Breast epithelium (tissue), 4 donors: ENCODE measurements around the gene LINS1. TPM values are rescaled to one million over a fixed set of nuclear protein-coding genes. Genes with fewer than 3 reads are reported as not detected.

Experiments used
- DNase-seq, 2 donors: peaks; one replicate each; pipeline ENCODE4 v3.0.0-alpha.2; 2019; ENCODE audit warnings: low spot score in 2 of 2
- H3K27ac ChIP-seq, 2 donors: fragments of 200-600 bp; sonication (generic) in 1 of 2; one replicate each; pipeline ENCODE4 v1.5.1; 2016 to 2019; ENCODE audit warnings: mild to moderate bottlenecking in 1 of 2
- H3K27me3 ChIP-seq, 2 donors: fragments of 200-600 bp; sonication (generic) in 1 of 2; one replicate each; pipeline versions ENCODE4 v1.5.1 to v1.6.0; 2017 to 2019; ENCODE audit warnings: control low read depth in 1 of 2, mild to moderate bottlenecking in 1 of 2
- H3K36me3 ChIP-seq: fragments of 200-600 bp; one replicate; pipeline ENCODE4 v1.5.1; 2019
- H3K4me1 ChIP-seq, 2 donors: fragments of 200-600 bp; sonication (generic); one replicate each; pipeline ENCODE4 v1.5.1; 2016 to 2019; ENCODE audit warnings: control low read depth in 1 of 2
- H3K4me3 ChIP-seq, 3 donors: fragments of 200-600 bp; sonication (generic); 1 replicate in 2 of 3; 2 replicates in 1 of 3; pipeline ENCODE4 v1.5.1; 2016 to 2019; ENCODE audit warnings: mild to moderate bottlenecking in 3 of 3, moderate library complexity in 2 of 3
- H3K9me3 ChIP-seq, 2 donors: fragments of 200-600 bp; sonication (generic) in 1 of 2; one replicate each; pipeline ENCODE4 v1.5.1; 2016 to 2019; ENCODE audit warnings: control low read depth in 1 of 2
- POLR2A ChIP-seq: fragments of 450-650 bp; IDR thresholded peaks from one replicate; pipeline ENCODE4 v1.6.1; 2016; ENCODE audit warnings: antibody characterized with exemption, mild to moderate bottlenecking, moderate library complexity
- POLR2AphosphoS5 ChIP-seq, 3 donors: sonication (generic); formaldehyde crosslinking; IDR thresholded peaks; one replicate each; pipeline ENCODE4 v1.6.1; 2017; ENCODE audit warnings: antibody characterized with exemption in 3 of 3
- intact Hi-C: fragments of 100-400 bp; cut with DNase I; formaldehyde crosslinking; loops from one replicate; pipeline ENCODE4 v1.15.1; 2023; ENCODE audit warnings: low total_unique reads
- total RNA-seq, 3 donors: library from RNA; depleted of rRNA; stranded (reverse); fragments of >200 nt; gene quantifications; one replicate each; pipeline ENCODE4 v1.1.0, GENCODE V29; 2016
- TF ChIP-seq, protein P1 (sequence below), 3 donors: fragments of 450-650 bp; IDR thresholded peaks; one replicate each; pipeline ENCODE4 v1.5.1; 2016 to 2017; ENCODE audit warnings: antibody characterized with exemption in 3 of 3, mild to moderate bottlenecking in 3 of 3, moderate library complexity in 3 of 3

Gene LINS1
- total RNA-seq, 3 donors from 2014 or later: 16.3 to 70.4 (median 31.5) TPM

DNA sequence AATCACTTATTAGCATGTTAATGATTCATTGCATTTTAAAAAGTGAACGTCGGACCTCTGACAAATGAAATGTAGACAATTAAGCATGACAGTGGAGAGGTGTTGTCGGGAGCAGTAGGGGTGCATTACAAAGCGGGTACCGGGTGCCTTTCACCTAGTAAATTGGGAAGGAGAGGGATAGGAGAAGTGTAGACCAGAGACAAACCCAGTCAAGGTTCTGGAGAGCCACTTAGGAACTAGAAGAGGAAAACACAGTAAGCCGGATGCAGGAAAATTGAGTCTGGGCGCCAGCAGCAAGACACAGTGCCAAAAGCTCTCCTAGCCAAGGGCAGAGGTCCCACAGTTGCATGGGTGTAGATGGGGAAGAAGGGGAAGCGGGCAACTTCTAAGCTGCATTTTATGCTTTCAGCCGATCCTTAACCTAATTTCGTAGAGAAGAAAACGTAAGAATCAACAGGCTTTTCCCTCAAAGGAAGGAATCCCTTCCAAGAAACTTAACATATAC lies 70.1 kb downstream of the LINS1 start:
- H3K36me3 ChIP-seq: no peaks in the 10 kb centered on the region
- H3K9me3 ChIP-seq: no peaks in the 10 kb centered on the region
- no peak for DNase-seq
- intact Hi-C loops: no loop called here
- no peak overlapping the region for H3K4me3 ChIP-seq
- H3K4me1 ChIP-seq: no peaks in the 10 kb centered on the region
- TF ChIP-seq POLR2A (no peak), POLR2AphosphoS5 (IDR thresholded peaks at IDR 0.05) (no peak)
- TF ChIP-seq, protein P1, sequence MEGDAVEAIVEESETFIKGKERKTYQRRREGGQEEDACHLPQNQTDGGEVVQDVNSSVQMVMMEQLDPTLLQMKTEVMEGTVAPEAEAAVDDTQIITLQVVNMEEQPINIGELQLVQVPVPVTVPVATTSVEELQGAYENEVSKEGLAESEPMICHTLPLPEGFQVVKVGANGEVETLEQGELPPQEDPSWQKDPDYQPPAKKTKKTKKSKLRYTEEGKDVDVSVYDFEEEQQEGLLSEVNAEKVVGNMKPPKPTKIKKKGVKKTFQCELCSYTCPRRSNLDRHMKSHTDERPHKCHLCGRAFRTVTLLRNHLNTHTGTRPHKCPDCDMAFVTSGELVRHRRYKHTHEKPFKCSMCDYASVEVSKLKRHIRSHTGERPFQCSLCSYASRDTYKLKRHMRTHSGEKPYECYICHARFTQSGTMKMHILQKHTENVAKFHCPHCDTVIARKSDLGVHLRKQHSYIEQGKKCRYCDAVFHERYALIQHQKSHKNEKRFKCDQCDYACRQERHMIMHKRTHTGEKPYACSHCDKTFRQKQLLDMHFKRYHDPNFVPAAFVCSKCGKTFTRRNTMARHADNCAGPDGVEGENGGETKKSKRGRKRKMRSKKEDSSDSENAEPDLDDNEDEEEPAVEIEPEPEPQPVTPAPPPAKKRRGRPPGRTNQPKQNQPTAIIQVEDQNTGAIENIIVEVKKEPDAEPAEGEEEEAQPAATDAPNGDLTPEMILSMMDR (IDR thresholded peaks at IDR 0.05): no peak
- H3K27ac ChIP-seq: no peak overlapping the region
- no peaks in the 10 kb centered on the region for H3K27me3 ChIP-seq

DNA sequence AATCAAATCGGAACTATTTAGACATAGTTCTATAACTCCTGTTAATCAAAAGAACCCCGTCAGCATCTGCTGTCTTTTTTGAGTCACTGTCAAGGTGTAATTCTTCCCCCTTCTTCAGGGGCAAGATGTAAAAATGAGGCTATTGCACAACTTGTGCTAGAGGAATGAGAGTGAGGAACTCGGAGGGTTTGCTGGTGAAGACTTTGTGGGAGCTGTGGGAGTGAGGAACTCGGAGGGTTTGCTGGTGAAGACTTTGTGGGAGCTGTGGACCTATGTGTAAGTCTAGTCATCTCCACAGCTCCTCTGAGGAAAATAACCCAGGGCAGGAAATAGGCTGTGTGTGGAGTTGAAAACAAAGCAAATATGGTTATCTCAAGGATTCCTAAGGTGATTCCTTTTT lies 70.8 kb downstream of the LINS1 start:
- Histone ChIP-seq H3K27ac (no peak overlapping the region), H3K9me3 (no peaks in the 10 kb centered on the region), H3K4me3 (no peak overlapping the region), H3K27me3 (no peaks in the 10 kb centered on the region), H3K4me1 (peaks cover 0 to under 1% of the 10 kb centered on the region in 2 donors), H3K36me3 (no peaks in the 10 kb centered on the region)
- TF ChIP-seq, protein P1 (IDR thresholded peaks at IDR 0.05): no peak
- TF ChIP-seq POLR2AphosphoS5 (IDR thresholded peaks at IDR 0.05): no peak
- TF ChIP-seq POLR2A: no peak
- no peak for DNase-seq
- intact Hi-C loops: no loop called here

DNA sequence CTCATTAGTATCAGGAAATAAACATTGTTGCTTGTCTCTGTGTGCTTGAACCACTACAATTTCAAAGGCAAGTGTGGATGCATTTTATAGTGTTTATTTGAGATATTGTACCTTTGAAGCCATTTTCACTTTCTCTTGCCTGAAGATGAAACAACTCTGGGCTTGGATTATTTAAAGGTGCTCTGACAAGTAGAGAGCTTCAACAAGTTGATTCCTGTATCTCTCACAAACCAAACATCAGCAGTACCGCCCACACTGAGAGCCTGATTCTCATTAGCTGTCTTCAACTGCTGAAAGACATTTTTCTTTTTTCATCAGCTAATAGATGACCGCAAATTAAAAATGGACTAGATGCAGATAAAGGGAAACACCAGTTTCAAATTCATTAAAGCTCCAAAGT lies 72.4 kb downstream of the LINS1 start:
- H3K27me3 ChIP-seq: no peaks in the 10 kb centered on the region
- H3K36me3 ChIP-seq: no peaks in the 10 kb centered on the region
- peak in 1 of 2 donors; percentile 36 for DNase-seq
- intact Hi-C loops: loop anchor here (5.0 kb wide), 1 partner anchor 187 kb away; the partner anchor contains the start of gene ADAMTS17
- peak overlapping the region; percentile 33 to 58 for H3K27ac ChIP-seq
- TF ChIP-seq POLR2AphosphoS5 (IDR thresholded peaks at IDR 0.05) (no peak), POLR2A (no peak)
- TF ChIP-seq, protein P1 (IDR thresholded peaks at IDR 0.05): no peak
- H3K9me3 ChIP-seq: no peaks in the 10 kb centered on the region
- peaks cover 0 to 9% of the 10 kb centered on the region in 2 donors for H3K4me1 ChIP-seq
- peak overlapping the region in 1 of 3 donors; percentile 4 for H3K4me3 ChIP-seq

DNA sequence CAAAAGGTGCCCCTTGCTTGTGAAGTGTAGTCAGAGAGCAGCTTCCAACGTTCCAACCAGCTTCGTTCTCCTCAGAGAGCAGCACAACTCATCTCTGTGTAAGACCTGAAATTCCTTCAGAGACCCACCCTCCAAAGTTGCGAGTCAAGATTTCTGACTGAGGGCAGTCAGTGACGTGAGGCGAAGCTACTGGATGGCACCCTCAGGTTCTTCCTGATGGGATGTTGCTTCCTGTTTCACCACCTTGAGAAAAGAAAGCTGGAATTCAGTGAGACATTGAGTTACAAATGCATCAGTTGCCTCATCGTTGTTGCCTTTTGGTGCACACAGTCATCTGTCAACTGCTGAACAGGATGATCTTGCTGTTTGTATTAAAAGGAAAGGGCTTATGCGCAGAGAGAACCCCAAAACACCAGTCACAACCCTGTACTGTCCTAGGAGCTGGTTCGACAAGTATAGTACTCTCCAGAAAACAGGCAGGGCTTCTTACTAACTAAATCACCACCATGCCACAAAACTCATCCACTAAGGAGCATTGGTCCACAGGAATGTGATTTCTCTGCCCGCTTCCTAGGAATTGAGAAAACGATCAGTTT lies 73.1 kb downstream of the LINS1 start, which contains the start of gene CERS3:
Gene CERS3, minus strand, starts transcription at position 118 of the 596 bp plus-strand sequence. CDS start 27,101 bp downstream, outside the sequence.
- TF ChIP-seq, protein P1 (IDR thresholded peaks at IDR 0.05): no peak
- TF ChIP-seq POLR2AphosphoS5 (IDR thresholded peaks at IDR 0.05): no peak
- TF ChIP-seq POLR2A: no peak
- Histone ChIP-seq H3K4me1 (peaks cover 0 to 9% of the 10 kb centered on the region in 2 donors), H3K4me3 (peak within 1 kb of the TSS in 1 of 3 donors; percentile 4), H3K9me3 (no peaks in the 10 kb centered on the region), H3K36me3 (no peaks in the 10 kb centered on the region), H3K27ac (peak within 1 kb of the TSS; percentile 33 to 58), H3K27me3 (no peaks in the 10 kb centered on the region)
- no peak for DNase-seq
- intact Hi-C loops: loop anchor here (5.0 kb wide), 1 partner anchor 187 kb away; the partner anchor contains the start of gene ADAMTS17

DNA sequence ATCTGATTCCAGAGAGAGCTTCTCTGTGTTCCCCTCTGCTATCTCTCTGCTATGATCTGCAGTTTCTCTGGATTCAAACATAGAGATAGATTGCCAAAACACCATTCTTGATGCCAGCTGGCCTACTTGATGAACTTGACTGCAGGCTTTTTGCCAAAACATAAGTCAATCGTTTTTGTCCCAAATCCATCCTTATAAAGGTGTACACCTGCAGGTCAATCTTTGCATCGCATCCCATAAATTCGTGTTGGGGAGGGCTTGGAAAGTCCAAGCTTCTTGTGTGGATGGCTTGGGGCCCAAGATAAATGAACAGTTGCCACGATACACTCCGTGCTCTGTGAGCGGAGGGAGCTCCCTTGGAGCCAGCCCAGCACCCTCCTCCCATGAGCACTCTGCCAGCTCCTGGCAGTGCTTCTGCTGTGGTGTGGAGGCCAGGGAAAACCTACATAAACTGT lies 75.9 kb downstream of the LINS1 start:
- no peaks in the 10 kb centered on the region for H3K9me3 ChIP-seq
- no peaks in the 10 kb centered on the region for H3K27me3 ChIP-seq
- peak; percentile 76 to 79 for DNase-seq
- TF ChIP-seq POLR2AphosphoS5 (IDR thresholded peaks at IDR 0.05): peak in 1 of 3 donors; percentile 10
- TF ChIP-seq, protein P1 (IDR thresholded peaks at IDR 0.05): peak in 1 of 3 donors; percentile 12
- TF ChIP-seq POLR2A: no peak
- peak overlapping the region; percentile 39 to 55 for H3K27ac ChIP-seq
- intact Hi-C loops: loop anchor here (5.0 kb wide), 1 partner anchor 184 kb away; the partner anchor contains the start of gene ADAMTS17
- H3K4me1 ChIP-seq: peaks cover 0 to 9% of the 10 kb centered on the region in 2 donors
- no peak overlapping the region for H3K4me3 ChIP-seq
- H3K36me3 ChIP-seq: no peaks in the 10 kb centered on the region
